ENCODE measurements around the gene ORM2.

DNA sequence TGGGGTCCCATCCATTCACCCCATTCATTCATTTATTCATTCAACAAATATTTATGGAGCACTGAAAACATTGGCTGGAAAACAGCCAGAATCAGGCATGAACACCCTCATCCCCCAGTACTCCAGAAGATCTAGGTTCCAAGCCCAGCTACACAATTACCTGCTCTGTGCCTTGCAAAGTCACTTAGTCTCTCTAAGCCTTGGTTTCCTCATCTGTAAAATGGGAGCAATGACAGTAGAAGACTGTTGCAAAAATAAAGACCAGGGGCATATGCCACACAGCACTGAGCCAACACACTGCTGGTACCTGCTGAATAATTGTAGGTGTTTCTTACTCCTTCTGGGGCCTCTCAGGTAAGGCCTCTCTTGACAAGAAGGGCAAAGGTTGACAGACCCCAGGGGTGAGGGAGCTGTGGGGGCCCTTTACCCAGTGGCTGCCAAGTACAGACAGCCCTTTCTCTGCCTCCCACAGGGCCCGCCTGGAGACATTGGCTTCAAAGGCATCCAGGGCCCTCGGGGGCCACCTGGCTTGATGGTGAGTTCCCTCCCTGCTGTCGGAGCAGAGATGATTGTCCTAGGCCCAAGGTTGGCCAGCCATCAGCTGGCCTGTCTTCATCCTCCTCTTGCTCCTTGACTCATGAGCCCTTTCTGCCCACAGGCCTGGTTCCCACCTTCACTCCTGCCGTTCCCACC, 29.4 kb upstream of the ORM2 start:
- TF ChIP-seq, protein P1, sequence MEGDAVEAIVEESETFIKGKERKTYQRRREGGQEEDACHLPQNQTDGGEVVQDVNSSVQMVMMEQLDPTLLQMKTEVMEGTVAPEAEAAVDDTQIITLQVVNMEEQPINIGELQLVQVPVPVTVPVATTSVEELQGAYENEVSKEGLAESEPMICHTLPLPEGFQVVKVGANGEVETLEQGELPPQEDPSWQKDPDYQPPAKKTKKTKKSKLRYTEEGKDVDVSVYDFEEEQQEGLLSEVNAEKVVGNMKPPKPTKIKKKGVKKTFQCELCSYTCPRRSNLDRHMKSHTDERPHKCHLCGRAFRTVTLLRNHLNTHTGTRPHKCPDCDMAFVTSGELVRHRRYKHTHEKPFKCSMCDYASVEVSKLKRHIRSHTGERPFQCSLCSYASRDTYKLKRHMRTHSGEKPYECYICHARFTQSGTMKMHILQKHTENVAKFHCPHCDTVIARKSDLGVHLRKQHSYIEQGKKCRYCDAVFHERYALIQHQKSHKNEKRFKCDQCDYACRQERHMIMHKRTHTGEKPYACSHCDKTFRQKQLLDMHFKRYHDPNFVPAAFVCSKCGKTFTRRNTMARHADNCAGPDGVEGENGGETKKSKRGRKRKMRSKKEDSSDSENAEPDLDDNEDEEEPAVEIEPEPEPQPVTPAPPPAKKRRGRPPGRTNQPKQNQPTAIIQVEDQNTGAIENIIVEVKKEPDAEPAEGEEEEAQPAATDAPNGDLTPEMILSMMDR (conservative IDR thresholded peaks at IDR 0.05; ENCODE audit: low read length), result no peak
- no peak for TF ChIP-seq EZH2phosphoT487 (IDR thresholded peaks at IDR 0.05; ENCODE audit: borderline replicate concordance)

Data from Loucy (cell line).